Rectal smooth muscle tissue (tissue), 1 donor: ENCODE results near the gene EML4.
A peak's percentile ranks its signal among the peaks of the same experiment; 100 is the strongest.
"Not testable (repeated sequence)": the region's sequence is repeated elsewhere in the genome, so short reads cannot be mapped to it uniquely, and the experiment has no call there.

Experiments
- H3K27ac ChIP-seq: one replicate; pipeline ENCODE4 v1.7.0; 2013; ENCODE audit warnings: low read depth, low read length, inconsistent platforms
- H3K27me3 ChIP-seq: one replicate; pipeline ENCODE4 v1.7.0; 2013; ENCODE audit warnings: low read length; ENCODE audit not compliant: control insufficient read depth, insufficient read depth
- H3K36me3 ChIP-seq: one replicate; pipeline ENCODE4 v1.7.0; 2013; ENCODE audit warnings: low read length; ENCODE audit not compliant: control insufficient read depth, insufficient read depth
- H3K4me1 ChIP-seq: one replicate; pipeline ENCODE4 v1.7.0; 2013; ENCODE audit warnings: low read length; ENCODE audit not compliant: control insufficient read depth, insufficient read depth
- H3K4me3 ChIP-seq: one replicate; pipeline ENCODE4 v1.7.0; 2013; ENCODE audit warnings: low read length
- H3K9ac ChIP-seq: one replicate; pipeline ENCODE4 v1.7.0; 2013; ENCODE audit warnings: low read length

Gene EML4

GRCh38 chr2:42168459-42169099 is 574 bp upstream of the EML4 start:
- Histone ChIP-seq H3K27ac (peak overlapping the region; percentile 77), H3K4me1 (peaks cover 14% of the 10 kb centered on the region), H3K4me3 (peak overlapping the region; percentile 55), H3K36me3 (no peaks in the 10 kb centered on the region), H3K27me3 (no peaks in the 10 kb centered on the region), H3K9ac (no peak overlapping the region)

DNA sequence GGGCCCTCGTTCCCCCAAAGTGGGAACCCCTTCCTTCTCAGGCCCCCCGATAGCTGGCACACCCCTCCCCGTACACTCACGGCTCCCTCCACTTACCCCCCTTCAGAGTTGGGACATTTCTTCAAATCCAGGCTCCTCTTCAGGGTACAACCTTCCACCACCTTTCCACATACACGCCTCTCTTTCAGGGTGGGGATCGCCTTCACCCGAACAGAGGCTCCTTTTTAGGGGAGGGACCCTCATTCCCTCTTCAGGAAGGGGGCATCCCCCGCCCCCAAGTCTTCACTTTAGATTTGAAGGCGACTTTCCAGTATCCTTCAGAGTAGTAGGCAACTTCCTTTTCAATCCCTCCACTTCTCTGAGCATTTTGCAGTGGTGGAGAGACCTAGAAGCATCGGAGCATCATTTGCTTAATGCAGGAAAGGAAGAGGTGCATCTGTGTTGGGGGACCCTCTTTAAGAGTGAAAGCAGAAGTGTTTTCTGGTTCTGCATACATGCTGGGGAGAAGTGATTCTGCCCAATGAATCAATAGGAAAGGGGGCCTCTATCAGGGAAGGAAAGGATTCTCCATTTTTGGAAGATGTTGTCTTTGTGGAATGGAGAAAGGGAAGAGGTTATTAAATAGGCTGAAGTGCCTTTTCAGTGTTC is 845 bp downstream of the EML4 start:
- peaks cover 14% of the 10 kb centered on the region for H3K4me1 ChIP-seq

DNA sequence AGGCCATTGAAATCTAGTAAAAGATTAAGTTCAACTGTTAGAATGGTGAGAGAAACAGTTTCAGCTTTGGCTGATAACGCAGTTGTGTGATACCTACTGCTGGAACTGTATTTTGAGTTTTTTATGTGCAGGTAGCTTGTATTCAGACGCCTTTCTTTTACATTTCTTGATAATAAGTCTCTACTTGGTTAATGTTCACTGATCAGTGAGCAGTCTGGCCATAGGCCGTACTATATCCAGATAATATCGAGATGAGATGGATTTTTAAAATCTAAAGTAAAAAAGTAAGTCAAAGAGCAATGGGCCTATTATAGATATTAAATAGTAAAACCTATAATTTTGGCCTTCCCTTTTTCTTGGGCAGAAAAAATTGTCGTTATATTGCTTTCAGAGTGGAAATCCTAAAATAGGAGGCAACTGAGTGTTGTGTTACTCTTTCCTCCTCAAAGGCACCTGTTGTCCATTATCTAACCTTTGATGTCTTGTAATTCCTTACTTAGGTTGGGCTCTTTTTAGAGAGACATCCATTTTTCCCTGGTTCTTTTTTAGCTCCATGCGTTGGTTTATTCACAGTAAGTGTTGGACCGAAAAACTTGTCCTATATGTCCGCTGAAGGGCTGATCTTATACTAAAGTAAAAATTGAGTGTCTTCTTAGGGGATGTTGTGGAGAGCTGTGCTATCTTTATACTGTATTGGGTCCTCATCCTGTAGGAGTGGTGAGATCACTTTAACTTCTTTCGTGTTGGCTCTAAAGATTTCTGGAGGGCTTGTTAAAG is 1.7 kb downstream of the EML4 start:
- no peaks in the 10 kb centered on the region for H3K36me3 ChIP-seq
- H3K9ac ChIP-seq: no peak overlapping the region
- peaks cover 14% of the 10 kb centered on the region for H3K4me1 ChIP-seq
- peak overlapping the region; percentile 98 for H3K4me3 ChIP-seq
- peak overlapping the region; percentile 44 for H3K27ac ChIP-seq
- no peaks in the 10 kb centered on the region for H3K27me3 ChIP-seq

More for the DNA sequence above, 845 bp downstream of the EML4 start:
- H3K36me3 ChIP-seq: no peaks in the 10 kb centered on the region
- peak overlapping the region; percentile 83 for H3K27ac ChIP-seq
- H3K27me3 ChIP-seq: no peaks in the 10 kb centered on the region
- peak overlapping the region; percentile 98 for H3K4me3 ChIP-seq
- peak overlapping the region; percentile 87 for H3K9ac ChIP-seq

GRCh38 chr2:42171396-42171980 is 2.3 kb downstream of the EML4 start:
- H3K27me3 ChIP-seq: no peaks in the 10 kb centered on the region
- H3K27ac ChIP-seq: peak overlapping the region; percentile 28
- H3K4me1 ChIP-seq: peaks cover 14% of the 10 kb centered on the region
- no peak overlapping the region for H3K9ac ChIP-seq
- H3K4me3 ChIP-seq: peak overlapping the region; percentile 98
- H3K36me3 ChIP-seq: no peaks in the 10 kb centered on the region

GRCh38 chr2:42172020-42172419 is 2.9 kb downstream of the EML4 start:
- H3K4me3 ChIP-seq: peak overlapping the region; percentile 98
- no peaks in the 10 kb centered on the region for H3K36me3 ChIP-seq
- peaks cover 14% of the 10 kb centered on the region for H3K4me1 ChIP-seq
- no peaks in the 10 kb centered on the region for H3K27me3 ChIP-seq
- no peak overlapping the region for H3K9ac ChIP-seq
- H3K27ac ChIP-seq: no peak overlapping the region

- Histone ChIP-seq H3K27me3 (no peaks in the 10 kb centered on the region), H3K9ac (no peak overlapping the region), H3K36me3 (no peaks in the 10 kb centered on the region), H3K27ac (no peak overlapping the region), H3K4me1 (peaks cover 14% of the 10 kb centered on the region), H3K4me3 (no peak overlapping the region)
Measured at GRCh38 chr2:42172566-42172965, 3.4 kb downstream of the EML4 start.

DNA sequence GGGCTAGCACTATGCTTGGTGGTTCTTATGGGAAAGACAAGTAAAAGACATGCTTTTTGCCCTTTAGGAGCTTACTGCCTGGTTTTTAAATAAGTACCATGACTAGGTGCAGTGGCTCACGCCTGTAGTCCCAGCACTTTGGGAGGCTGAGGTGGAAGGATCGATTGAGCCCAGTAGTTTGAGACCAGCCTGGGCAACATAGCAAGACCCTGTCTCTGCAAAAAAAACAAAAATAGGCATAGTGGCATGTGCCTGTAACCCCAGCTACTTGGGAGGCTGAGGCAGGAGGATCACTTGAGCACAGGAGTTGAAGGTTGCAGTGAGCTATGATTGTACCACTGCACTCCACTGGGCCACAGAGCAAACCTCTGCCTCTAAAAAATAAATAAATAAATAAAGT is 4.3 kb downstream of the EML4 start:
- H3K4me1 ChIP-seq: peaks cover 14% of the 10 kb centered on the region
- not testable (repeated sequence) for H3K36me3 ChIP-seq, H3K27ac ChIP-seq, H3K4me3 ChIP-seq, H3K27me3 ChIP-seq, H3K9ac ChIP-seq

- Histone ChIP-seq H3K4me3 (no peak overlapping the region), H3K4me1 (no peaks in the 10 kb centered on the region), H3K9ac (no peak overlapping the region), H3K36me3 (no peaks in the 10 kb centered on the region), H3K27me3 (no peaks in the 10 kb centered on the region), H3K27ac (no peak overlapping the region)
Measured at GRCh38 chr2:42176992-42177738, 8.0 kb downstream of the EML4 start.

DNA sequence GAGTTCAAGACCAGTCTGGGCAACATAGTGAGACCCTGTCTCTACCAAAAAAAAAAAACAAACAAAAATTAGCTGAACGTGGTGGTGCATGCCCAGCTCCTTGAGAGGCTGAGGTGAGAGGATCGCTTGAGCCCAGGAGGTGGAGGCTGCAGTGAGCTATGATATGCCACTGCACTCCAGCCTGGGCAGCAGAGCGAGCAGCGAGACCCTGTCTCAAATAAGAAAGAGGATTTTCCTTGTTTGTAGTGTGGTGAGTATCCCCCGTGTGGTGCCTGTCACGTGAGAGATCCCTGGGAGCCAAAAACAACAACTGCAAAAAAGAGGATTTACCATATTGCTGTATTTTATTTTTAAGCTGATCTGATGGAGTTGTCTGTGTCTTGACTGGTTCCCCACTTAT is 9.2 kb downstream of the EML4 start:
- no peaks in the 10 kb centered on the region for H3K27me3 ChIP-seq
- H3K9ac ChIP-seq: no peak overlapping the region
- H3K27ac ChIP-seq: no peak overlapping the region
- H3K36me3 ChIP-seq: no peaks in the 10 kb centered on the region
- H3K4me1 ChIP-seq: peaks cover 2% of the 10 kb centered on the region
- H3K4me3 ChIP-seq: no peak overlapping the region

DNA sequence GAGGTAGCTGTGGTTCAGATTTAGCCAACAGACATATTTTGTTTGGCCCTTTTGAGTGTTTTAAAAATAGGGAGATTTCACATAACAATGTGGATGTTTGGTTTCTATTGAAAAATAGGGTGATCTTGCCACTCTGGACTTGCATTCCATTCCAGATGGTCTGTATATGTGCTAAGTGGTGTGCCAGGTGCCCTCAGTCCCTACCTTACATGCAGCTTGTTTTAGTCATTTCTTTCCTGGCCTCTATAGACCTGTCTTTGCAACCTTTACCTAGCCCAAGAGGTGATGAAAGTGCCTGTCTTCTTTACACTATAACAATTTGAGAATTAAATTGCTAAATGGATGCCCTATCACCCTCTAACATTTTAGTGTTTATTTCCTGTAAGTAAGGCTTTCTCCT is 11.1 kb downstream of the EML4 start:
- peaks cover 2% of the 10 kb centered on the region for H3K4me1 ChIP-seq
- no peak overlapping the region for H3K27ac ChIP-seq
- H3K27me3 ChIP-seq: no peaks in the 10 kb centered on the region
- H3K36me3 ChIP-seq: no peaks in the 10 kb centered on the region
- no peak overlapping the region for H3K4me3 ChIP-seq
- H3K9ac ChIP-seq: no peak overlapping the region

DNA sequence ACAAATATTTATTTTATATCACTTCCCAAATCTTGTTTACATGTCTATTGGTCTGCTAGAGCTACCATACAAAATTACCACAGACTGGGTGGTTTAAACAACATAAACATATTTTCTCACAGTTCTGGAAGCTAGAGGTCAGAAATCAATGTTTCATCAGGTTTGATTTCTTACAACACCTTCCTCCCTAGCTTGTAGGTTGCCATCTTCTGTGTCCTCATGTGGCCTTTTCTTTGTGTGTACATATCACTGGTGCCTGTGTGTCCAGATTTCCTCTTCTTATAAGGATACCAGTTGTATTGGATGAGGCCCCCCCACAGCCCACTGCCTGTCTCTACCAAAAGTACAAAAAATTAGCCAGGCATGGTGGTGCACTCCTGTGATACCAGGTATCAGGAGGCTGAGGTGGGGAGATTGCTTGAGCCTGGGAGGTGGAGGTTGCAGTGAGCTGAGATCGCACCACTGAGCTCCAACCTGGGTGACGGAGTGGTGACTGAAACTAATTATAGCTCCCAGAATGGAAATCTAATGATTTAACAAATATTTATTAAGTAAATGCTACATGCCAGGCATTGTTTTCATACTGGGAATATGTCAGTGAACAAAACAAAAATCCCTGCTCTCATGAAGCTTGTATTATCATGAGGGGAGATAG is 13.6 kb downstream of the EML4 start:
- Histone ChIP-seq H3K36me3 (no peaks in the 10 kb centered on the region), H3K27me3 (no peaks in the 10 kb centered on the region), H3K27ac (no peak overlapping the region), H3K4me3 (no peak overlapping the region), H3K4me1 (peaks cover 2% of the 10 kb centered on the region), H3K9ac (no peak overlapping the region)
